Measurements from ENCODE around the gene REXO1. TPM values are rescaled to one million over a fixed set of nuclear protein-coding genes. Genes with fewer than 3 reads are reported as not detected.

Gene REXO1
- polyA plus RNA-seq, 1 donor from 2014 or later: 13.7 TPM

DNA sequence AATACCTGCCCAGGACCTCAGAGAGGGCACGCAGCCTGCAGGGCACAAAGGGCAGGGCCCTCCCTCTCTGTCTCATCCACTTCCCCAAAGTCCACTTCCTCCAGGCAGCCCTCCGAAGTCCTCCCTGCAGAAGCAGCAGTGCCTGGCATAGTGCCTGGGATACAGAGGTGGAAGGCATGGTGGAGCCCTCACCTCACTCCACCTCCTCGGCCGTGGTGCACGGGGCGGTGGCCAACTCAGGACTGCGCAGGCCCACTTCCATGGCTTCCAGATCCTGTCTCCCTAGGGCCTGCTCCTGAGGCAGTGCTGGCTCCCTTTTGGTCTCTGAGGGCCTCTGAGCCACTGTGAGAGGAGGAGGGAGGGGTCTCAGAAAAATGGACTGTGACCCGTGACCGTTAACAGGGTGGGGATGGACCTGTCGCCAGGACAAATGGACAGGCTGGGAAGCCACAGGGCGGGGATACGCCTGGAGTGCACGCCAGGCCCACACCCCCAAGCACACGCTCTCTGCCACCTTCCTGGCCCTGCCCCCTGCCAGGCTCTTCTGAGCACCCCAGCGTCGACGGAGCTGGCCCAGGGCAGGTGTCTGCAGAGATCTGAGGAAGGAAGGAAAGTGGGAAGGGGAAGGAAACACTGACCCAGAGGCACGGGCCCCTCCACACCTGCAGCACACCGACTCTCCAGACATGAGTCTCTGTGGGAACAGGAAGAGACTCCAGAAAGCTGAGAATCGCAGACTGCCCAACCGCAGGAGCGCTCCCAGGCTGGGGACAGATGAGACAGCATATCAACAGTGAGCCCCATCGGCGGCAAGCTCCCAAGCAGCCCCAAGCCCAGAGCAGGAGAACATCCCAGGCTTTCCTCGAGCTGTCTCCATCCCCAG is 8.4 kb downstream of the REXO1 start:
- H3K4me3 Mint-ChIP-seq: no peak overlapping the region
- no peaks in the 10 kb centered on the region for H3K9me3 Mint-ChIP-seq
- H3K27ac Mint-ChIP-seq: peak overlapping the region; percentile 23 to 77 (median 73)
- H3K27me3 Mint-ChIP-seq: no peaks in the 10 kb centered on the region
- H3K4me1 Mint-ChIP-seq: peaks cover 4 to 27% (median 17%) of the 10 kb centered on the region in 3 donors
- no peaks in the 10 kb centered on the region for H3K36me3 Mint-ChIP-seq

DNA sequence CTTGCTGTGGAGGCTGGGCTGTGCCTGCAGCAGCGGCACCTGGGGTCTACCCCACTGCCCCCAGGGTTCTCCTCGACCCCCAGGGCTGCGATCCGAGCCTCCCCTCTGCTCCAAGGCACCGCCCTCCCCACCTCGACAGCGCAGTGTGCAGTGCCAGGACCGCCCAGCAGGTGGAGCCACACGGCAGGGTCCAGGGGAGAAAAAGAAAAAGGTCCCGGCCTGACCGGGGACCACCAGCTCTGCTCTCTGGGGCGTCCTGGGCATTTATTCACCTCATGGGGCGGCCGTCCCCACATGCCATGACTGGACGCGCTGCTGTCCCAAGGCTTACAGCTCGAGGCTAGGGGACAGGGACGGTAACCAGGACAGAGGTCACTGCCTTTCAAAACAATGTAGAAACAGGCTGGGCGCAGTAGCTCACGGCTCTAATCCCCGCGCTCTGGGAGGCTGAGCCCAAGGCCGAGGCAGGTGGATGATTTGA is 10.6 kb downstream of the REXO1 start:
- Mint-ChIP-seq H3K4me1 (peaks cover 4 to 23% (median 15%) of the 10 kb centered on the region in 3 donors), H3K27ac (no peak overlapping the region), H3K36me3 (no peaks in the 10 kb centered on the region), H3K4me3 (no peak overlapping the region), H3K9me3 (no peaks in the 10 kb centered on the region), H3K27me3 (no peaks in the 10 kb centered on the region)

DNA sequence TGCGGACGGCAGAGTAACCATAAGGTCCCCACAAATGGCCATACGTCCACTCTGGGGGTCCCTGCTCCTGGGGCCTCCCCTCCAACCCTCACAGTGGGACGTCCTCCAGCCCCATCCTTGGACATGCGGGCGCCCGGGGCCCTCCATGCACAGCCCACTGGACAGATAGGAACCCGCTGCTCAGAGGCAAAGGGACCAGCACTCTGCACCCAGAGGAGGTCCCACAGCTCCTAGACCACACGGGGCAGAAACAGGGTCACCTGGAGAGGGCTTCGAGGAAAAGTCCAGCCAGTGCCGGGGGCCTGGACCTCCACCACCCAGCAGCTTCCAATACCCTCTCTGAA is 11.1 kb downstream of the REXO1 start:
- no peaks in the 10 kb centered on the region for H3K27me3 Mint-ChIP-seq
- peaks cover 4 to 20% (median 14%) of the 10 kb centered on the region in 3 donors for H3K4me1 Mint-ChIP-seq
- H3K27ac Mint-ChIP-seq: peak overlapping the region in 1 of 3 donors; percentile 23
- H3K36me3 Mint-ChIP-seq: no peaks in the 10 kb centered on the region
- H3K9me3 Mint-ChIP-seq: no peaks in the 10 kb centered on the region
- H3K4me3 Mint-ChIP-seq: no peak overlapping the region

DNA sequence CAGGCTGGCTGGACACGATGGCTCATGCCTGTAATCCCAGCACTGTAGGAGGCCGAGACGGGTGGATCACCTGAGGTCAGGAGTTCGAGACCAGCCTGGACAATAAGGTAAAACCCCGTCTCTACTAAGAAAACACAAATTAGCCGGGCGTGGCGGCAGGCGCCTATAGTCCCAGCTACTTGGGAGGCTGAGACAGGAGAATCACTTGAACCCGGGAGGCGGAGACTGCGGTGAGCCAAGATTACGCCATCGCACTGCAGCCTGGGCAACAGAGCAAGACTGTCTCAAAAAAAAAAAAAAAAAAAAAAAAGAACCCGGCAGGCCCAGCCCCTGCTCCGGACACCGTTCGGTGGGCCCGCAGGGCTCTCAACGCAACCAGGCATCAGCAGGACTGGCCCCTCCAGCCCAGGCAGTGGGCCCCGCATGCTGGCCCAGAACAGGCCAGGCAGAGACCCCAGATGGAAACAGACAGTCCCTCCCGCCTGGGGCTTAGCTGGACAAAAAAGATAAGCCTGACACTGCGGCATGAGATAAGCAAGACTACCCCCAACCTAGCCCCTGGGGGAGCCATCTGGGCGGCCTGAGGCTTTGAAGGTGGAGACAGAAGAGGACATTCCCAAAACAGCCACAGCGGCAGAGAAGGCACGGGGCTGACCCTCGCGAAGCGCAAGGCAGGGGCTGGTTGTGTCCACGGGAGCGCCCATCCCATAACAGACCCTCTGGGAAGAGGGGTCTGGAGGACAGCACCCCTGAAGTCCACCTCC is 11.6 kb downstream of the REXO1 start:
- H3K4me1 Mint-ChIP-seq: peaks cover 4 to 17% (median 14%) of the 10 kb centered on the region in 3 donors
- no peaks in the 10 kb centered on the region for H3K27me3 Mint-ChIP-seq
- H3K4me3 Mint-ChIP-seq: no peak overlapping the region
- H3K36me3 Mint-ChIP-seq: no peaks in the 10 kb centered on the region
- no peaks in the 10 kb centered on the region for H3K9me3 Mint-ChIP-seq
- peak overlapping the region in 2 of 3 donors; percentile 23 to 28 for H3K27ac Mint-ChIP-seq

DNA sequence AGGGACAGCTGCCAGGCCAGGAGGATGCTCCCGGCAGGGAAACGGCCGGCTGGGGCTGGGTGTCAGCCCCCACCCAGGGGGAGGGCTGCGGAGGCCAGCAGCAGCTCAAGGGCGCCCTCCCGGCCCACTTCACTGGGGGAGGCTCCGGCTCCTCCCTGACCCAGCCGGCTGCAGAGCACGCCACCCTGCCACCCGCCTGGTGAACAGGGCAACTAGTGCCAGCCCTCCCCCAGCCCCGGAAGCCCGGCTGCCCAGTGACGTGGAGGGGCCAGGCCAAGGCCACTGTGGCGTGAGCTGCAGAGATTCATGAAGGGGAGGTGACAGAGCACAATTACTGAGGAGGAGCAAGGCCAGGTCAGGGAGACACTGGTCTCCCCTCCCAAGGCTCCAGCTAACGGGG is 14.7 kb downstream of the REXO1 start:
- peaks cover 1% of the 10 kb centered on the region for H3K36me3 Mint-ChIP-seq
- peaks cover 0 to 4% (median 2%) of the 10 kb centered on the region in 3 donors for H3K4me1 Mint-ChIP-seq
- H3K27ac Mint-ChIP-seq: no peak overlapping the region
- H3K4me3 Mint-ChIP-seq: no peak overlapping the region
- no peaks in the 10 kb centered on the region for H3K27me3 Mint-ChIP-seq
- no peaks in the 10 kb centered on the region for H3K9me3 Mint-ChIP-seq

DNA sequence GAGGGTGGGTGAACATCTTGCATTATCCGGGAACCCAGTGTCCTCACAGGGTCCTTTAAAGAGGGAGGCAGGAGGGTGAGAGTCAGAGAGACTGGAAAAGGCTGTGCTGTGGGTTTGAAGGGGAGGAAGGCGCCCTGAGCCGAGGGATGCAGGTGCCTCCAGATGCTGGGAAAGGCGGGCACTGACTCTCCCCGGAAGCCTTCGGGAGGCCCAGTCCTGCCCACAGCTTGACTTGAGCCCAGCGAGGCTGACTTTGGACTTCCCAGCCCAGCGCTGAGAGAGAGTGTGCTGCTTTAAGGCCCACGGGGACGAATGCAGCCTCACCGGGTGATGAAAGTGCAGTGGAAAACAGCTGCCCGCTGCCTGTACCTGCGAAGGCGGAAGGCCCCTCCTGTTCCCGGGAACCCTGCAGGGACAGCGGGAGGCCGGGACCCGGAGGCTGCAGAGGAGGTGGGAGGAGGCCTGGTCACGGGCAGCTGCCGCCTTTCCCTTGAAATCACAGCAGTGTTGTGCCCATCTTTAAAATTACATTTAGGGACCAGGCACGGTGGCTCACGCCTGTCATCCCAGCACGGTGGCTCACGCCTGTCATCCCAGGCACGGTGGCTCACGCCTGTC is 16.1 kb downstream of the REXO1 start:
- H3K4me3 Mint-ChIP-seq: no peak overlapping the region
- H3K9me3 Mint-ChIP-seq: no peaks in the 10 kb centered on the region
- peaks cover 0 to 4% (median 2%) of the 10 kb centered on the region in 3 donors for H3K4me1 Mint-ChIP-seq
- no peaks in the 10 kb centered on the region for H3K27me3 Mint-ChIP-seq
- peaks cover 1% of the 10 kb centered on the region for H3K36me3 Mint-ChIP-seq
- no peak overlapping the region for H3K27ac Mint-ChIP-seq

DNA sequence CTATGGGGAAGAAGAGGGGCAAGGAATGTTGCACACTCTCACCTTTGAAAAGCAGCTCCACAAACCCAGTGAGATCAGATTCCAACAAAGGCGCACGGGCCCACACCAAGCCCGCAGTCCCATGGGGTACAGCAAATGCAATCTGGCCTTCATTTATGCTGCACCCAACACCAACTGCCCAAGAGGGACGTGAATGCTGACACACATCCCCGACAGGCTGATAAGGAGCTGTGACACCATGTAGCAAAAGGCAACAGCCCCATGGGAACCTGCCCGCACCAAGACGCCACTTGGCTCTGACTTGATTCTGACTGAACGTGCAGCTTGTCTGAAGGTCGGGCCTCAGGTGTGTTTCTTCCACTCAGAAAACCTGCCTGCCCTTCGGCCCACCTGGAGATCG is 17.3 kb downstream of the REXO1 start:
- peak overlapping the region in 1 of 3 donors; percentile 33 for H3K27ac Mint-ChIP-seq
- no peak overlapping the region for H3K4me3 Mint-ChIP-seq
- peaks cover 1% of the 10 kb centered on the region for H3K36me3 Mint-ChIP-seq
- peaks cover 0 to 2% (median 0%) of the 10 kb centered on the region in 3 donors for H3K4me1 Mint-ChIP-seq
- H3K9me3 Mint-ChIP-seq: no peaks in the 10 kb centered on the region
- H3K27me3 Mint-ChIP-seq: no peaks in the 10 kb centered on the region

DNA sequence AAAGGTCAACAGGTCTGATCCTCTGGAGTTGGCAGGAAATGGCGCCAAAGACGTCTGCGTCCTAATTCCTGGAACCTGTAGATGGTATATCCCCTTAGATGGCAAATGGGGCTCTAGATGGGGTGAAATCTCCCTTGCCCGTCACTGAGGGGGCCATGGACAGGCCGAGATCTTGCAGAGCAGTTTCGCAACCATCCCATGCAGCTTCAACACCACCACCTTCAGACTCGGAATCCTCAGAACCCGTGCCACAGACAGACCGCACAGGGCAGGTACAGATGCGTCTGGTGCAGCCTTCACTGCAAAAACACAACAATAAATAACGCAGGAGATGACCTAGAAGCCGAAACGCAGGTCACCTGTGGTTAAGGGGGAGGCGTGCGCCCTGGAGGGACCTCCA is 17.7 kb downstream of the REXO1 start:
- H3K9me3 Mint-ChIP-seq: no peaks in the 10 kb centered on the region
- peaks cover 0 to 4% (median 0%) of the 10 kb centered on the region in 3 donors for H3K4me1 Mint-ChIP-seq
- no peak overlapping the region for H3K27ac Mint-ChIP-seq
- H3K4me3 Mint-ChIP-seq: no peak overlapping the region
- peaks cover 1% of the 10 kb centered on the region for H3K36me3 Mint-ChIP-seq
- H3K27me3 Mint-ChIP-seq: no peaks in the 10 kb centered on the region

DNA sequence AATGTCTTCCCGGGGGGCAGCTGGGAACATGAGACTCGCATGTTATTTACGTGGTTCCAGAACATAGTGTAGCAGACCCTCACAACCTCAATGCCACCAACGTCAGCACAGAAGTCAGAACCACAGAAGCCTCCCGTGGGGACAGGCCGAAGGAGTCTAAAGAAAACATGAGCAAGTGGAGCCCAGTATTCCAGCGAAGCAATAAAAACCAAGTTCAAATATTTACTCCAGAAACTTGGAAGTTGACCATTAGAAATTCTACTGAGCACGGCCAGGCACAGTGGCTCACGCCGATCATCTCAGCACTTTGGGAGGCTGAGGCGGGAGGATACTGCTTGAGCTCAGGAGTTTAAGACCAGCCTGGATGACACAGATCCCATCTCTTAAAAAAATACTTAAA is 18.3 kb downstream of the REXO1 start:
- Mint-ChIP-seq H3K9me3 (no peaks in the 10 kb centered on the region), H3K27ac (no peak overlapping the region), H3K4me3 (no peak overlapping the region)

DNA sequence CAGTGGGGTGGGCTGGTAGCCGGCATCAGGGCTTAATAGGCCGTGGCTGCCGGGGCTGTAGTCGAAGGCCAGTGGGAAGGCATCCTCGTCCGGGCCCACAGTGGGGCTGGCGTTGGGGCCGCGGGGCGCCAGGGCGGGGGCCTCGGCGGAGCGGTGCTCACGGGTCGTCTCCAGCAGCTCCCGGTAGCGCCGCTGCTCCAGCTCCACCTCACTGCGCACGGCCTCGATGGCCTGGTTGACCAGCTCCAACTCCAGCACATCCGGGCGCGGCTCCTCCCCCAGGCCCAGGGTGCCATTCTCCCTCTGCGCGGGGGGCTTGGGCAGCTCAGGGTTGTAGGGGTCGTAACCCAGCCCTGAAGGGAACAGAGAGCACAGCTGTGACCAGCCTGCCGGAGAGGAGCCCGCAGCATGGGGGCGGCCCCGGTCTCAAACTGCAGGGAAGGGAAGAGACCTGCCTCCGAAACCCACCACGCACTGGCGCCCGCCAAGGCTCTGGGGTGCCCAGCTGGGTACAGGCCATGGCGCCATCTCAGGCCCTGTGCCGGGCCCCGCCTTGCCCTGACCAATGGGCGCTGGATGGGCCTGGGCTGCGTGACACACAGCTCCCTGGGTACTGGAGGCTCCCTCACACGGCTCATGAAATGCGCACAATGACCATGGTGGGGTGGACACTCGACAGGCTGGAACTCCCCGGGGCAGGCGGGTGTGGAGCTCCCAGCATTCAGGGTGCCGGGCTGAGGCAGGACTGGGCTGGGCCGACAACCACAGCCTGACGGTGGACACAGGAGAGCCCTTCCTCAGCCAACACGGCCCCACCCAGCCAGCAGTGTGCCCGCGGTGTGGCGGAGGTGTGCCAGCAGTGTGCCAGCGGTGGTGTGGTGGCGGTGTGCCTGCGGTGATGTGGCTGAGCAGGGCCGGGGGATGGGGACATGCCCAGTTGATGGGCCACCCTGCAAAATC is 19.7 kb downstream of the REXO1 start:
- Mint-ChIP-seq H3K4me3 (no peak overlapping the region), H3K27me3 (no peaks in the 10 kb centered on the region), H3K9me3 (no peaks in the 10 kb centered on the region), H3K36me3 (peaks cover 1% of the 10 kb centered on the region), H3K4me1 (peaks cover 0 to 4% (median 0%) of the 10 kb centered on the region in 3 donors), H3K27ac (peak overlapping the region in 1 of 3 donors; percentile 67)

More for the DNA sequence above, 18.3 kb downstream of the REXO1 start:
- Mint-ChIP-seq H3K27me3 (no peaks in the 10 kb centered on the region), H3K4me1 (peaks cover 0 to 4% (median 0%) of the 10 kb centered on the region in 3 donors), H3K36me3 (peaks cover 1% of the 10 kb centered on the region)

DNA sequence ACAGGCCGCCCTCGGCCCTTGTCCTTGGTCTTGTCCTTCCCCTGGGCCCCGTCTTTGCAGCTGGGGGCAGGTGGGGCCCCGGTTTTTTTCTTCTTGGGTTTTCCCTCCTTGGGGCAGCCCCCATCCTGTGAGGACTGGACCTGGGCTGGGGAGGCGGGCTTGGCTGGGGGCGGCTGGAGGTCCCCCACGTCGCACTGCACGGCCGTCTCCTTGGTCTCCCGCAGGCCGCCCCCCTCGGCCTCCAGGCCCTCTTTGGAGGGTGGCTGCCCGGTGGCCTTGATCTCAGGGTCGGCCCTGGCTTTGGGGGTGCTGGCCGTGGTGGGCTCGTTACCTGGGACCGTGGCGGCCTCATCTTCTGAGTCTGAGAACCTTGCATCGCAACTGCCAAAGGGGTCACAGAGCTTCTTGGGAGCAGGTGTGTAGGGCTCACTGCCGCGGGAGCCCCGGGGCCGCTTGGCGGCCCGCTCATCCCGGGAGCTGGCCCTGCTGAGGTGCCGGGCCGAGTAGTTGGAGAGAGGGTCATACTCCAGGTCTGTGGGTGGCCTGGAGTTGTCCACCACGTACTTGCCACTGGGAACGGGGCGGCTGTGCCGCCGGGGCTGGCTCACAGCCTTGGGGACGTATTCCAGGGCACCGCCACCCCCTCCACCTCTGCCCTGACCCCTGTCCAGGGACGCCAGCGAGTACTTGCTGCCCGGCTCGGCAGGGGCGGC is 20.6 kb downstream of the REXO1 start:
- H3K36me3 Mint-ChIP-seq: peaks cover 1% of the 10 kb centered on the region
- no peaks in the 10 kb centered on the region for H3K27me3 Mint-ChIP-seq
- H3K4me1 Mint-ChIP-seq: peaks cover 0 to 4% (median 0%) of the 10 kb centered on the region in 3 donors
- no peak overlapping the region for H3K27ac Mint-ChIP-seq
- no peaks in the 10 kb centered on the region for H3K9me3 Mint-ChIP-seq
- H3K4me3 Mint-ChIP-seq: no peak overlapping the region

DNA sequence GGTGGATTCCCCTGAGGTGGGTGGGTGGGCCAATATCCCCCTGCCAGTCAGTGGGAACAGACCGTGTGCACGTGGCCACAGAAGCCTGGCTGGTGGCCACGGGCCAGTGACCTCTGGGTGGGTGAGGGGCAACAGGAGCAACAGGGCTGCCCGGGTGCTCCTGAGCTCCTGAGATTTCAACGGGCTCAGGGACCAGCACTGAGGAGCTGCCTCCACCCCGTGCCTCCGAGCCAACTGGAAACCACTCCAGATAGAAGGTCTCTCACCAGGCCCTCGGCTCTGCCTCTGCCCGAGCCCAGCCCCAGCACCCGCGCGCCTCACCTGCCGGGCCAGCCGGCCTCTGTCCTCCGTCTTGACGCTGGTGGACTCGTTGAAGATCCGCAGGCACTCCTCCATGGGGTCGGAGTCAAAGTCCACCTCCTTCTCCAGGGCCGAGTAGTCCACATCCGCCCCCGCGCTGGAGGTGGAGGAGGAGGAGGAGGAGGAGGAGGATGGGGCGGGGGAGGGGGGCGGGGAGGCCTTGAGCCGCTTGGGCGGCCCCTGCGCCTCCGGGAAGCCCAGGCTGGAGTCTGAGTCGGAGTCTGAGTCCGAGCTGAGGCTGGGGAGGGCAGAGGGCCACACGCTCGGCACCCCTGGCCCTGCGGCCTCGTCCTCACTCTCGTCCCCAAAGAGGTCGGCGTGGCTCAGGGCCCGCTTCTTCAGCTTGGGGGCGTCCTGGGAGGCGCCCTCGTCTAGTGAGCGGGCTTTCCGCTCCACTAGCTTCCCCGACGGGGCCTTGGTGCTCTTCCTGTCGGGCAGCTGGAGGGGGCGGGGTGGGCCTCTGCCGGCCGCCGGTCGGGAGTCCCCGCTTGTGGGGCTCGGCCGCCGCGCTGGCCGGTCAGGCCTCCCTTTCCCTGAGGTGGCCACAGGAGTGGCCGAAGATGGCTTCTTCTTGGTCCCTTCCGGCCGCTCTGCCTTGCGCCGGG is 21.4 kb downstream of the REXO1 start:
- H3K27ac Mint-ChIP-seq: no peak overlapping the region
- H3K4me1 Mint-ChIP-seq: peaks cover 0 to 4% (median 0%) of the 10 kb centered on the region in 3 donors
- H3K4me3 Mint-ChIP-seq: no peak overlapping the region
- no peaks in the 10 kb centered on the region for H3K27me3 Mint-ChIP-seq
- H3K9me3 Mint-ChIP-seq: no peaks in the 10 kb centered on the region
- peaks cover 1% of the 10 kb centered on the region for H3K36me3 Mint-ChIP-seq

All from IgD-negative memory B cell (primary cell).